Esophagus muscularis mucosa (tissue), 4 donors: Measurements from ENCODE around the gene CLPTM1. TPM values are rescaled to one million over a fixed set of nuclear protein-coding genes. Genes with fewer than 3 reads are reported as not detected.

Source experiments
- DNase-seq: peaks from one replicate; pipeline ENCODE4 v3.0.0-alpha.2; 2017; ENCODE audit errors: extremely low spot score
- H3K27ac ChIP-seq, 4 donors: fragments of 200-600 bp; sonication (generic); replicated peaks in 1 of 4; 1 replicate in 3 of 4; 2 replicates in 1 of 4; pipeline ENCODE4 v1.5.1; 2016 to 2019; ENCODE audit warnings: mild to moderate bottlenecking in 1 of 4
- H3K27me3 ChIP-seq, 4 donors: fragments of 200-600 bp; sonication (generic); one replicate each; pipeline versions ENCODE4 v1.5.1 to v1.6.0; 2016 to 2019
- H3K36me3 ChIP-seq, 4 donors: fragments of 200-600 bp; sonication (generic); one replicate each; pipeline ENCODE4 v1.5.1; 2016 to 2019
- H3K4me1 ChIP-seq, 4 donors: fragments of 200-600 bp; sonication (generic); one replicate each; pipeline ENCODE4 v1.5.1; 2016 to 2019
- H3K4me3 ChIP-seq, 4 donors: fragments of 200-600 bp; sonication (generic); 1 replicate in 2 of 4; 2 replicates in 2 of 4; pipeline ENCODE4 v1.5.1; 2016 to 2019; ENCODE audit warnings: mild to moderate bottlenecking in 4 of 4, moderate library complexity in 1 of 4
- H3K9me3 ChIP-seq, 4 donors: fragments of 200-600 bp; sonication (generic); 1 replicate in 3 of 4; 2 replicates in 1 of 4; pipeline ENCODE4 v1.5.1; 2016 to 2019
- EP300 ChIP-seq: sonication (generic); formaldehyde crosslinking; IDR thresholded peaks from one replicate; pipeline ENCODE4 v1.6.1; 2017; ENCODE audit warnings: antibody characterized with exemption
- POLR2A ChIP-seq: fragments of 450-650 bp; IDR thresholded peaks from one replicate; pipeline ENCODE4 v1.6.1; 2017; ENCODE audit warnings: antibody characterized with exemption, moderate library complexity, mild to moderate bottlenecking, low read depth
- POLR2AphosphoS5 ChIP-seq, 2 donors: sonication (generic); formaldehyde crosslinking; IDR thresholded peaks; one replicate each; pipeline ENCODE4 v1.6.1; 2017; ENCODE audit warnings: antibody characterized with exemption in 2 of 2
- WGBS: methylation state at CpG from one replicate; pipeline ENCODE4 v1.1.5; 2018; 5-methylcytosine and 5-hydroxymethylcytosine counted together
- intact Hi-C: fragments of 100-400 bp; cut with DNase I; formaldehyde crosslinking; loops from one replicate; pipeline ENCODE4 v1.15.1; 2023
- total RNA-seq, 4 donors: library from RNA; depleted of rRNA; stranded (reverse); fragments of >200 nt; gene quantifications; one replicate each; pipeline versions ENCODE4 v1.1.0 to v1.2.1, GENCODE V29; 2016
- TF ChIP-seq, protein P1 (sequence below), 3 experiments: fragments of 200-600 bp in 2 of 3; fragments of 450-650 bp in 1 of 3; sonication (generic) in 2 of 3; IDR thresholded peaks; one replicate each; pipeline ENCODE4 v1.5.1; 2017 to 2019; ENCODE audit warnings: antibody characterized with exemption in 3 of 3, mild to moderate bottlenecking in 2 of 3, moderate library complexity in 1 of 3

Gene CLPTM1
- total RNA-seq, 4 donors from 2014 or later, result 46.6 to 154 (median 79.5) TPM

DNA sequence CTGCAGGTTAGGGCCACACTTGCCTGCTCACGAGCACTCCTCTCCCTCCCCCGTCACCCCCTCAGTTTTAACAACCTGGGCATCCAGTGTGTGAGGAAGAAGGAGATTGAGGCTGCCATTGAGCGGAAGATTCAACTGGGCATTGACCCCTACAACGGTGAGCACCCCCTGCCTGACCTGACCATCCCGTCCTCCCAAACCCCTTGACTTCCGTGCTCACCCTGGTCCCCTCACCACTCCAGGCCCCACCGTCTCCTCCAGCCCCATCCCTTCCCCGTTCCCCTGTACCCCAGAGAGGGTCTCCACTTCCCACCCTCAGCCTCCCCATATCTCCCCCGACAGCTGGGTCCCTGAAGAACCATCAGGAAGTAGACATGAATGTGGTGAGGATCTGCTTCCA, 70.1 kb downstream of the CLPTM1 start:
- H3K9me3 ChIP-seq, result no peaks in the 10 kb centered on the region
- no peak overlapping the region for H3K4me3 ChIP-seq
- intact Hi-C loops, result no loop called here
- no peak overlapping the region for H3K27ac ChIP-seq
- WGBS, result 94% methylated on average over 7 of the region's 9 CpGs
- no peak for DNase-seq
- no peaks in the 10 kb centered on the region for H3K4me1 ChIP-seq
- no peaks in the 10 kb centered on the region for H3K27me3 ChIP-seq
- peaks cover 14 to 56% (median 35%) of the 10 kb centered on the region in 4 donors for H3K36me3 ChIP-seq
- TF ChIP-seq, protein P1, sequence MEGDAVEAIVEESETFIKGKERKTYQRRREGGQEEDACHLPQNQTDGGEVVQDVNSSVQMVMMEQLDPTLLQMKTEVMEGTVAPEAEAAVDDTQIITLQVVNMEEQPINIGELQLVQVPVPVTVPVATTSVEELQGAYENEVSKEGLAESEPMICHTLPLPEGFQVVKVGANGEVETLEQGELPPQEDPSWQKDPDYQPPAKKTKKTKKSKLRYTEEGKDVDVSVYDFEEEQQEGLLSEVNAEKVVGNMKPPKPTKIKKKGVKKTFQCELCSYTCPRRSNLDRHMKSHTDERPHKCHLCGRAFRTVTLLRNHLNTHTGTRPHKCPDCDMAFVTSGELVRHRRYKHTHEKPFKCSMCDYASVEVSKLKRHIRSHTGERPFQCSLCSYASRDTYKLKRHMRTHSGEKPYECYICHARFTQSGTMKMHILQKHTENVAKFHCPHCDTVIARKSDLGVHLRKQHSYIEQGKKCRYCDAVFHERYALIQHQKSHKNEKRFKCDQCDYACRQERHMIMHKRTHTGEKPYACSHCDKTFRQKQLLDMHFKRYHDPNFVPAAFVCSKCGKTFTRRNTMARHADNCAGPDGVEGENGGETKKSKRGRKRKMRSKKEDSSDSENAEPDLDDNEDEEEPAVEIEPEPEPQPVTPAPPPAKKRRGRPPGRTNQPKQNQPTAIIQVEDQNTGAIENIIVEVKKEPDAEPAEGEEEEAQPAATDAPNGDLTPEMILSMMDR (IDR thresholded peaks at IDR 0.05), result no peak
- TF ChIP-seq POLR2A (no peak), POLR2AphosphoS5 (IDR thresholded peaks at IDR 0.05) (no peak), EP300 (no peak)

GRCh38 chr19:45027371-45027770, 72.2 kb downstream of the CLPTM1 start:
- peaks cover 19 to 70% (median 52%) of the 10 kb centered on the region in 4 donors for H3K36me3 ChIP-seq
- H3K27me3 ChIP-seq, result no peaks in the 10 kb centered on the region
- H3K4me1 ChIP-seq, result no peaks in the 10 kb centered on the region
- H3K4me3 ChIP-seq, result no peak overlapping the region
- intact Hi-C loops, result no loop called here
- WGBS, result 100% methylated on average over 2 of the region's 2 CpGs
- H3K27ac ChIP-seq, result no peak overlapping the region
- no peaks in the 10 kb centered on the region for H3K9me3 ChIP-seq
- DNase-seq, result no peak
- TF ChIP-seq, protein P1 (IDR thresholded peaks at IDR 0.05), result no peak
- no peak for TF ChIP-seq POLR2AphosphoS5 (IDR thresholded peaks at IDR 0.05)
- TF ChIP-seq EP300, result no peak

- TF ChIP-seq POLR2AphosphoS5 (IDR thresholded peaks at IDR 0.05) (no peak), POLR2A (no peak), EP300 (no peak)
- TF ChIP-seq, protein P1 (IDR thresholded peaks at IDR 0.05), result no peak
- no peak overlapping the region for H3K27ac ChIP-seq
- peaks cover 19 to 96% (median 73%) of the 10 kb centered on the region in 4 donors for H3K36me3 ChIP-seq
- H3K27me3 ChIP-seq, result no peaks in the 10 kb centered on the region
- no peak overlapping the region for H3K4me3 ChIP-seq
- H3K9me3 ChIP-seq, result peaks cover 0 to 4% (median 0%) of the 10 kb centered on the region in 4 donors
- no peaks in the 10 kb centered on the region for H3K4me1 ChIP-seq
- DNase-seq, result no peak
- intact Hi-C loops, result no loop called here
- WGBS, result 93% methylated on average over 6 of the region's 6 CpGs
Observed at GRCh38 chr19:45030825-45031224, 75.6 kb downstream of the CLPTM1 start.

- peaks cover 19 to 94% (median 71%) of the 10 kb centered on the region in 4 donors for H3K36me3 ChIP-seq
- WGBS, result 88% methylated on average over 18 of the region's 18 CpGs
- H3K4me1 ChIP-seq, result no peaks in the 10 kb centered on the region
- DNase-seq, result no peak
- H3K4me3 ChIP-seq, result no peak overlapping the region
- H3K27me3 ChIP-seq, result no peaks in the 10 kb centered on the region
- H3K27ac ChIP-seq, result no peak overlapping the region
- intact Hi-C loops, result no loop called here
- TF ChIP-seq POLR2AphosphoS5 (IDR thresholded peaks at IDR 0.05) (no peak), POLR2A (no peak), EP300 (no peak)
- TF ChIP-seq, protein P1 (IDR thresholded peaks at IDR 0.05), result no peak
- peaks cover 0 to 4% (median 0%) of the 10 kb centered on the region in 4 donors for H3K9me3 ChIP-seq
Observed at GRCh38 chr19:45032421-45032820, 77.2 kb downstream of the CLPTM1 start.

DNA sequence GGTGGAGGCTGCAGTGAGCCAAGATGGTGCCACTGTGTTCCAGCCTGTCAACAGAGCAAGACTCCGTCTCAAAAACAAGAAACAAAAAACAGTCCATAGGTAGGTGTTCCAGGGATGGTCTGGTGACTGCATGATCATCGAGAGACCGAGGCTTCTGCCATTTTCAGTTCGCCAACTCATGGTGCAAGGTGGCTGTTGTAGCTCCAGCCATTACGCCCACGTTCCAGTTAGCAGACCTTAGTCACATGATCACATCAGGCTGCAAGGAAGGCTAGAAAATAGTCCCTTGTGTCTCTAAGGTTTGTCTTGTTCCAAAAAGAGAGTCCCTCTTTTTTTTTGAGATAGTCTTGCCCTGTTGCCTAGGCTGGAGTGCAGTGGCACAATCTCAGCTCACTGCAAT, 80.6 kb downstream of the CLPTM1 start:
- peaks cover 12 to 71% (median 52%) of the 10 kb centered on the region in 4 donors for H3K36me3 ChIP-seq

More for the DNA sequence above, 80.6 kb downstream of the CLPTM1 start:
- H3K4me3 ChIP-seq, result no peak overlapping the region
- no peak overlapping the region for H3K27ac ChIP-seq
- H3K27me3 ChIP-seq, result no peaks in the 10 kb centered on the region
- intact Hi-C loops, result no loop called here
- no peak for DNase-seq
- peaks cover 19 to 23% (median 21%) of the 10 kb centered on the region in 4 donors for H3K4me1 ChIP-seq
- 98% methylated on average over 6 of the region's 6 CpGs for WGBS
- H3K9me3 ChIP-seq, result peaks cover 0 to 4% (median 0%) of the 10 kb centered on the region in 4 donors
- TF ChIP-seq POLR2A, result no peak
